Esophagus (tissue), 2 donors: ENCODE measurements around the gene LRRIQ1. TPM values are rescaled to one million over a fixed set of nuclear protein-coding genes. Genes with fewer than 3 reads are reported as not detected.

Experiments
- H3K27ac ChIP-seq, 2 donors: one replicate each; pipeline ENCODE4 v1.5.1; 2013; ENCODE audit warnings: low read depth in 2 of 2, mild to moderate bottlenecking in 2 of 2, inconsistent platforms in 1 of 2, low read length in 1 of 2, moderate library complexity in 1 of 2
- H3K27me3 ChIP-seq, 2 donors: one replicate each; pipeline ENCODE4 v1.6.1; 2013; ENCODE audit warnings: low read length in 2 of 2, control low read depth in 1 of 2, mild to moderate bottlenecking in 1 of 2; ENCODE audit not compliant: insufficient read depth in 2 of 2, control insufficient read depth in 1 of 2
- H3K36me3 ChIP-seq, 2 donors: one replicate each; pipeline ENCODE4 v1.6.1; 2013; ENCODE audit warnings: low read length in 1 of 2; ENCODE audit not compliant: control insufficient read depth in 2 of 2, insufficient read depth in 2 of 2
- H3K4me1 ChIP-seq, 2 donors: one replicate each; pipeline ENCODE4 v1.6.1; 2013; ENCODE audit warnings: low read length in 1 of 2; ENCODE audit not compliant: control insufficient read depth in 2 of 2, insufficient read depth in 2 of 2
- H3K4me3 ChIP-seq, 2 donors: one replicate each; pipeline ENCODE4 v1.5.1; 2013; ENCODE audit warnings: low read length in 2 of 2, mild to moderate bottlenecking in 2 of 2, low read depth in 1 of 2, moderate library complexity in 1 of 2
- H3K9me3 ChIP-seq, 2 donors: one replicate each; pipeline ENCODE4 v1.6.1; 2013; ENCODE audit warnings: mild to moderate bottlenecking in 2 of 2, low read depth in 1 of 2, low read length in 1 of 2, moderate library complexity in 1 of 2; ENCODE audit not compliant: control insufficient read depth in 2 of 2, insufficient read depth in 1 of 2
- WGBS, 2 donors: extraction: QIAGEN DNeasy Blood & Tissue Kit; methylation state at CpG; one replicate each; pipeline ENCODE4 v1.1.7; 2013; 5-methylcytosine and 5-hydroxymethylcytosine counted together
- polyA plus RNA-seq, 2 donors: library from polyadenylated mRNA; stranded (reverse); fragments of 200-250 nt; gene quantifications; one replicate each; pipeline ENCODE4 v1.2.3, GENCODE V29; 2013
- donor health status: healthy with polysubstance abuse.
- donor health status: Bipolar disorder and iron deficiency.

Gene LRRIQ1
- polyA plus RNA-seq, 2 donors = 0.05 to 0.16 TPM

- WGBS, 2 donors = 56 to 60% methylated on average over 6 of the region's 6 CpGs
- Histone ChIP-seq H3K27me3 (peaks cover 7 to 21% of the 10 kb centered on the region in 2 donors), H3K4me1 (peaks cover 3 to 5% of the 10 kb centered on the region in 2 donors), H3K27ac (no peak overlapping the region), H3K9me3 (peaks cover 0 to 4% of the 10 kb centered on the region in 2 donors), H3K36me3 (no peaks in the 10 kb centered on the region), H3K4me3 (no peak overlapping the region)
These were observed 247.4 kb downstream of the LRRIQ1 start for GRCh38 chr12:85283560-85283959.

Other genes starting within 250 kb of the LRRIQ1 start
- 1 to 10 TPM; 2.0 to 2.6 TPM for gene SLC6A15, start 123.6 kb upstream of the LRRIQ1 start, polyA plus RNA-seq
- under 1 TPM in 1 of 2 donors, not detected in 1; 0.05 TPM for gene TSPAN19, start 74 bp upstream of the LRRIQ1 start, polyA plus RNA-seq
- not detected for gene ALX1, start 243.9 kb downstream of the LRRIQ1 start, polyA plus RNA-seq